Neural progenitor cell (in vitro differentiated cells): Measurements from ENCODE around the gene LIN28B. TPM values are rescaled to one million over a fixed set of nuclear protein-coding genes. Genes with fewer than 3 reads are reported as not detected.

Source experiments
- DNase-seq: peaks from one replicate; pipeline ENCODE4 v3.0.0-alpha.2; 2016; ENCODE audit warnings: low spot score
- H2AFZ ChIP-seq: fragments of 200-600 bp; sonication (generic); replicated peaks from 2 replicates; pipeline ENCODE4 v1.6.1; 2016; ENCODE audit warnings: antibody characterized with exemption
- H3F3A ChIP-seq: fragments of 200-600 bp; sonication (generic); 2 replicates; pipeline ENCODE4 v1.6.1; 2016; ENCODE audit warnings: antibody characterized with exemption, low read depth
- H3K27ac ChIP-seq: fragments of 200-600 bp; sonication (generic); 2 replicates; pipeline ENCODE4 v1.5.1; 2016; ENCODE audit warnings: mild to moderate bottlenecking
- H3K27me3 ChIP-seq: fragments of 200-600 bp; sonication (generic); 2 replicates; pipeline ENCODE4 v1.6.1; 2016; ENCODE audit warnings: mild to moderate bottlenecking, moderate library complexity
- H3K36me3 ChIP-seq: fragments of 200-600 bp; sonication (generic); 2 replicates; pipeline ENCODE4 v1.5.1; 2016
- H3K4me1 ChIP-seq: fragments of 200-600 bp; sonication (generic); 2 replicates; pipeline ENCODE4 v1.6.1; 2016; ENCODE audit warnings: mixed run types
- H3K4me2 ChIP-seq: fragments of 200-600 bp; sonication (generic); 2 replicates; pipeline ENCODE4 v1.6.1; 2016
- H3K4me3 ChIP-seq: fragments of 200-600 bp; sonication (generic); 2 replicates; pipeline ENCODE4 v1.5.1; 2016
- H3K79me2 ChIP-seq: fragments of 200-600 bp; sonication (generic); 2 replicates; pipeline ENCODE4 v1.6.1; 2016; ENCODE audit warnings: low read depth
- H3K9ac ChIP-seq: fragments of 200-600 bp; sonication (generic); 2 replicates; pipeline ENCODE4 v1.6.1; 2016
- H3K9me3 ChIP-seq: fragments of 200-600 bp; sonication (generic); 2 replicates; pipeline ENCODE4 v1.5.1; 2016; ENCODE audit warnings: low read depth
- H4K20me1 ChIP-seq: fragments of 200-600 bp; sonication (generic); 2 replicates; pipeline ENCODE4 v1.6.1; 2016; ENCODE audit warnings: low read depth
- H3K27ac Mint-ChIP-seq: 3 replicates; pipeline ENCODE4 v1.8.0; 2021; ENCODE audit warnings: mixed read lengths
- H3K27me3 Mint-ChIP-seq: 2 replicates; pipeline ENCODE4 v1.8.0; 2022; ENCODE audit warnings: low read depth, mild to moderate bottlenecking, inconsistent platforms, moderate library complexity, mixed read lengths; ENCODE audit not compliant: insufficient read depth
- H3K36me3 Mint-ChIP-seq: 3 replicates; pipeline ENCODE4 v1.8.0; 2021; ENCODE audit warnings: mixed read lengths
- H3K4me1 Mint-ChIP-seq: 3 replicates; pipeline ENCODE4 v1.8.0; 2021; ENCODE audit warnings: mixed read lengths
- H3K4me3 Mint-ChIP-seq: 3 replicates; pipeline ENCODE4 v1.8.0; 2021; ENCODE audit warnings: mild to moderate bottlenecking, moderate library complexity, mixed read lengths
- H3K9me3 Mint-ChIP-seq: 3 replicates; pipeline ENCODE4 v1.8.0; 2020; ENCODE audit warnings: mixed read lengths
- CTCF ChIP-seq: fragments of 200-600 bp; sonication (generic); IDR thresholded peaks from 2 replicates; pipeline ENCODE4 v1.5.1; 2017; ENCODE audit warnings: antibody characterized with exemption, mild to moderate bottlenecking
- EZH2 ChIP-seq: fragments of 200-600 bp; sonication (generic); IDR thresholded peaks from 2 replicates; pipeline ENCODE4 v1.6.1; 2017; ENCODE audit warnings: antibody characterized with exemption, mild to moderate bottlenecking, moderate library complexity
- EZH2phosphoT487 ChIP-seq: fragments of 200-600 bp; sonication (generic); IDR thresholded peaks from 2 replicates; pipeline ENCODE4 v1.6.1; 2017; ENCODE audit warnings: antibody characterized with exemption
- total RNA-seq: library from RNA; depleted of rRNA; stranded (reverse); fragments of >200 nt; gene quantifications from 2 replicates; pipeline ENCODE4 v1.2.3, GENCODE V29; 2015; ENCODE audit warnings: low replicate concordance

LIN28B gene
- total RNA-seq, 1 donor from 2014 or later: 165 TPM

- Mint-ChIP-seq H3K27ac (peak overlapping the region; percentile 94), H3K4me3 (peak overlapping the region; percentile 98), H3K9me3 (peaks cover 9% of the 10 kb centered on the region), H3K27me3 (no peaks in the 10 kb centered on the region), H3K4me1 (peaks cover 28% of the 10 kb centered on the region), H3K36me3 (peaks cover 10% of the 10 kb centered on the region)
- DNase-seq: peak; percentile 94
- no peaks in the 10 kb centered on the region for H3K27me3 ChIP-seq
- peak overlapping the region; percentile 85 for H3K4me2 ChIP-seq
- H3F3A ChIP-seq: peaks cover 34% of the 10 kb centered on the region
- peaks cover 35% of the 10 kb centered on the region for H3K4me1 ChIP-seq
- peaks cover 47% of the 10 kb centered on the region for H3K79me2 ChIP-seq
- H3K36me3 ChIP-seq: no peaks in the 10 kb centered on the region
- H4K20me1 ChIP-seq: no peaks in the 10 kb centered on the region
- peak overlapping the region; percentile 79 for H3K9ac ChIP-seq
- H2AFZ ChIP-seq: peak overlapping the region; percentile 96
- no peaks in the 10 kb centered on the region for H3K9me3 ChIP-seq
- H3K27ac ChIP-seq: peak overlapping the region; percentile 87
- TF ChIP-seq EZH2phosphoT487: no peak
- peak; percentile 72 for TF ChIP-seq CTCF
- H3K4me3 ChIP-seq: peak overlapping the region; percentile 95
Observed at GRCh38 chr6:104940893-104941728, 15.8 kb upstream of the LIN28B start.

DNA sequence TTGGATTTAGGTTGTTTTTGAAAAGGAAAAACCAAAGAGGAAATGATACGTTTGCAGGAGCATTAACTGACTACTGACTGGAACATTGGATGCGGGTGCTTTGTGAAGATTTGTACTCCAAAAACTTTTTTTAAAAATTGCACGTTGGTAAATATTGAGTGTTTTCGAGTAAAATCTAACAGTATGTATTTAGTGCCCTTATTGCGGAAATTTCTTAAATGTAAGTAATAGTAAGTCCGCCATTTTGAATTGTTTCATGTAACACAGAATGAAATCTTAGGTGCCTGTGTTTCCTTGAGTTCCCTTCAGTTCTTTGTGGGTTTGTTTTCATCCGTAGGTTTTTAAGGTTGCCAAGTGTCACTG, 15.2 kb upstream of the LIN28B start:
- Mint-ChIP-seq H3K9me3 (peaks cover 6% of the 10 kb centered on the region), H3K27ac (peak overlapping the region; percentile 94), H3K4me3 (peak overlapping the region; percentile 98), H3K27me3 (no peaks in the 10 kb centered on the region), H3K4me1 (peaks cover 28% of the 10 kb centered on the region), H3K36me3 (peaks cover 4% of the 10 kb centered on the region)
- Histone ChIP-seq H3K4me2 (peak overlapping the region; percentile 78), H3K36me3 (no peaks in the 10 kb centered on the region), H3K27me3 (no peaks in the 10 kb centered on the region), H3K4me1 (peaks cover 35% of the 10 kb centered on the region), H2AFZ (peak overlapping the region; percentile 83), H3K9me3 (no peaks in the 10 kb centered on the region), H3K27ac (peak overlapping the region; percentile 68), H3K9ac (peak overlapping the region; percentile 79), H3F3A (peaks cover 40% of the 10 kb centered on the region), H3K4me3 (peak overlapping the region; percentile 95), H3K79me2 (peaks cover 53% of the 10 kb centered on the region), H4K20me1 (no peaks in the 10 kb centered on the region)
- no peak for TF ChIP-seq EZH2phosphoT487
- TF ChIP-seq CTCF: no peak
- TF ChIP-seq EZH2: no peak
- DNase-seq: peak; percentile 34

- no peak overlapping the region for H3K4me3 Mint-ChIP-seq
- no peak for TF ChIP-seq CTCF
- no peak for TF ChIP-seq EZH2
- no peak for TF ChIP-seq EZH2phosphoT487
- Histone ChIP-seq H3K9me3 (no peaks in the 10 kb centered on the region), H4K20me1 (no peaks in the 10 kb centered on the region), H3K27ac (no peak overlapping the region), H2AFZ (no peak overlapping the region), H3K9ac (no peak overlapping the region), H3K27me3 (no peaks in the 10 kb centered on the region), H3K36me3 (no peaks in the 10 kb centered on the region), H3K4me3 (peak overlapping the region; percentile 95), H3F3A (peaks cover 53% of the 10 kb centered on the region), H3K4me1 (peaks cover 41% of the 10 kb centered on the region), H3K79me2 (peaks cover 74% of the 10 kb centered on the region), H3K4me2 (peak overlapping the region; percentile 78)
- peak; percentile 71 for DNase-seq
- peaks cover 4% of the 10 kb centered on the region for H3K9me3 Mint-ChIP-seq
- no peaks in the 10 kb centered on the region for H3K27me3 Mint-ChIP-seq
- H3K4me1 Mint-ChIP-seq: peaks cover 30% of the 10 kb centered on the region
- H3K36me3 Mint-ChIP-seq: no peaks in the 10 kb centered on the region
- H3K27ac Mint-ChIP-seq: no peak overlapping the region
Observed at GRCh38 chr6:104943781-104944180, 13.1 kb upstream of the LIN28B start.
